GM21529 (cell line): Measurements from ENCODE around the gene ACP6.
"Not testable (repeated sequence)": the region's sequence is repeated elsewhere in the genome, so short reads cannot be mapped to it uniquely, and the experiment has no call there.

Experiments
- ATAC-seq: cut with Tn5 transposase; IDR thresholded peaks from one replicate; pipeline ENCODE4 v1.9.1; 2021; ENCODE audit not compliant: unreplicated experiment

The ACP6 gene

GRCh38 chr1:147624011-147624410 lies 46.3 kb downstream of the ACP6 start:
- ATAC-seq: no peak

- no peak for ATAC-seq
Observed at GRCh38 chr1:147622731-147623130, 47.6 kb downstream of the ACP6 start.

- ATAC-seq: no peak
Observed at GRCh38 chr1:147620543-147620942, 49.8 kb downstream of the ACP6 start.

- no peak for ATAC-seq
Observed at GRCh38 chr1:147619741-147620140, 50.6 kb downstream of the ACP6 start.

- no peak for ATAC-seq
Observed at GRCh38 chr1:147618771-147619170, 51.6 kb downstream of the ACP6 start.

- no peak for ATAC-seq
Observed at GRCh38 chr1:147618077-147618569, 52.2 kb downstream of the ACP6 start.

- not testable (repeated sequence) for ATAC-seq
Observed at GRCh38 chr1:147614966-147615365, 55.4 kb downstream of the ACP6 start.

- ATAC-seq: no peak
Observed at GRCh38 chr1:147613506-147613905, 56.8 kb downstream of the ACP6 start.

GRCh38 chr1:147612366-147612765 lies 58.0 kb downstream of the ACP6 start:
- ATAC-seq: no peak

- no peak for ATAC-seq
Observed at GRCh38 chr1:147611586-147611985, 58.7 kb downstream of the ACP6 start.

- ATAC-seq: peak; percentile 93
Observed at GRCh38 chr1:147611021-147611426, 59.3 kb downstream of the ACP6 start.

- ATAC-seq: no peak
Observed at GRCh38 chr1:147609358-147609757, 61.0 kb downstream of the ACP6 start.

GRCh38 chr1:147608596-147608995 lies 61.7 kb downstream of the ACP6 start:
- no peak for ATAC-seq

GRCh38 chr1:147605591-147605990 lies 64.7 kb downstream of the ACP6 start:
- no peak for ATAC-seq

- no peak for ATAC-seq
Observed at GRCh38 chr1:147603986-147604385, 66.3 kb downstream of the ACP6 start.

- no peak for ATAC-seq
Observed at GRCh38 chr1:147600119-147601111, 69.9 kb downstream of the ACP6 start.

- peak; percentile 79 for ATAC-seq
Observed at GRCh38 chr1:147599362-147600118, 70.8 kb downstream of the ACP6 start.

- ATAC-seq: peak; percentile 19
Observed at GRCh38 chr1:147598621-147599361, 71.5 kb downstream of the ACP6 start.

- no peak for ATAC-seq
Observed at GRCh38 chr1:147597010-147597409, 73.3 kb downstream of the ACP6 start.
